HG03457 (cell line): ENCODE results near the gene KMT2E.
"Not testable (repeated sequence)": the region's sequence is repeated elsewhere in the genome, so short reads cannot be mapped to it uniquely, and the experiment has no call there.

Experiments used
- ATAC-seq: cut with Tn5 transposase; IDR thresholded peaks from one replicate; pipeline ENCODE4 v1.9.1; 2021; ENCODE audit warnings: moderate number of reproducible peaks; ENCODE audit not compliant: unreplicated experiment

KMT2E gene

GRCh38 chr7:105013816-105014692, at the start of gene KMT2E:
Gene KMT2E (plus strand): TSS chr7:105014205. CDS start chr7:105040953, 26,748 bp downstream.
- peak; percentile 23 for ATAC-seq

GRCh38 chr7:104964626-104965236, 49.3 kb upstream of the KMT2E start:
- ATAC-seq = no peak

- no peak for ATAC-seq
Observed at GRCh38 chr7:104966022-104966421, 48.0 kb upstream of the KMT2E start.

- ATAC-seq = no peak
Observed at GRCh38 chr7:104967088-104967487, 46.9 kb upstream of the KMT2E start.

- ATAC-seq = no peak
Observed at GRCh38 chr7:104967595-104967994, 46.4 kb upstream of the KMT2E start.

- ATAC-seq = no peak
Observed at GRCh38 chr7:104968648-104969047, 45.4 kb upstream of the KMT2E start.

GRCh38 chr7:104969183-104969582, 44.8 kb upstream of the KMT2E start:
- no peak for ATAC-seq

- ATAC-seq = no peak
Observed at GRCh38 chr7:104971290-104972071, 42.5 kb upstream of the KMT2E start.

GRCh38 chr7:104972500-104972899, 41.5 kb upstream of the KMT2E start:
- ATAC-seq = no peak

GRCh38 chr7:104973227-104973626, 40.8 kb upstream of the KMT2E start:
- ATAC-seq = no peak

GRCh38 chr7:104973909-104974415, 40.0 kb upstream of the KMT2E start:
- no peak for ATAC-seq

GRCh38 chr7:104975553-104975952, 38.5 kb upstream of the KMT2E start:
- not testable (repeated sequence) for ATAC-seq

- no peak for ATAC-seq
Observed at GRCh38 chr7:104976966-104977636, 36.9 kb upstream of the KMT2E start.

GRCh38 chr7:104978460-104978859, 35.5 kb upstream of the KMT2E start:
- ATAC-seq = no peak

GRCh38 chr7:104979167-104979841, 34.7 kb upstream of the KMT2E start:
- no peak for ATAC-seq

GRCh38 chr7:104980440-104980839, 33.6 kb upstream of the KMT2E start:
- ATAC-seq = no peak

GRCh38 chr7:104980841-104981671, 32.9 kb upstream of the KMT2E start:
- no peak for ATAC-seq

- no peak for ATAC-seq
Observed at GRCh38 chr7:104981672-104982037, 32.4 kb upstream of the KMT2E start.

- ATAC-seq = no peak
Observed at GRCh38 chr7:104982308-104983075, 31.5 kb upstream of the KMT2E start.
